Jurkat, Clone E6-1 (cell line): ENCODE data around the gene CALHM3. TPM values are rescaled to one million over a fixed set of nuclear protein-coding genes. Genes with fewer than 3 reads are reported as not detected.
"Not testable (repeated sequence)": the region's sequence is repeated elsewhere in the genome, so short reads cannot be mapped to it uniquely, and the experiment has no call there.

Source experiments
- DNase-seq: peaks from one replicate; pipeline ENCODE4 v3.0.0-alpha.2; 2011; ENCODE audit warnings: low read depth, low spot score
- H3K4me3 ChIP-seq: 2 replicates; pipeline ENCODE4 v1.5.1; 2011; ENCODE audit warnings: mild to moderate bottlenecking, low read length, control low read depth, moderate library complexity
- polyA plus RNA-seq: library from polyadenylated mRNA; unstranded; fragments of >200 nt; gene quantifications from one replicate; pipeline ENCODE4 v1.2.1, GENCODE V29; 2012; ENCODE audit warnings: missing spikeins; ENCODE audit not compliant: insufficient read length, insufficient read depth

The CALHM3 gene, protein sequence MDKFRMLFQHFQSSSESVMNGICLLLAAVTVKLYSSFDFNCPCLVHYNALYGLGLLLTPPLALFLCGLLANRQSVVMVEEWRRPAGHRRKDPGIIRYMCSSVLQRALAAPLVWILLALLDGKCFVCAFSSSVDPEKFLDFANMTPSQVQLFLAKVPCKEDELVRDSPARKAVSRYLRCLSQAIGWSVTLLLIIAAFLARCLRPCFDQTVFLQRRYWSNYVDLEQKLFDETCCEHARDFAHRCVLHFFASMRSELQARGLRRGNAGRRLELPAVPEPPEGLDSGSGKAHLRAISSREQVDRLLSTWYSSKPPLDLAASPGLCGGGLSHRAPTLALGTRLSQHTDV
- polyA plus RNA-seq = not detected

DNA sequence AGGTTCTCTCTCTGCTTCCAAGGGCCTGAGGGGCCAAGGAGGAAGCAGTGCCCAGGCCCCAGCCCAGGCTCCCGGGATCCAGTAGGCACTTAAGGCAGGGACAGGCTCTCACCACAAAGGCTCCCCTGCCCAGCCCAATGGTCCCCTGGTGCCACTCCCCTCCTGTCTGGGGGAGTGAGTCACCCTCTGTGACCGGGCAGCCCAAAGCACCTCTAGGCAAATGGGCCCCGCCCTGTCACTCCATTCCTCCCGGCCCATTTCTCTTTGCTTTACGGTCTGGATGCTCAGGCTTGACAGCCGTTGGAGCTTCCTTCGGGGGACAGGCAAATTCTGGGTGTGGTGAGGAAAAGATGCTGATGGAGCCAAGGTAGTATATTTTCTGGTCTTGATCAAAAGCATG is at the start of gene CALHM3:
Gene CALHM3, minus strand, starts transcription at position 106 of the 400 bp plus-strand sequence. CDS start 208 bp downstream, outside the sequence.
- no peak for DNase-seq
- no peak within 1 kb of the TSS for H3K4me3 ChIP-seq

DNA sequence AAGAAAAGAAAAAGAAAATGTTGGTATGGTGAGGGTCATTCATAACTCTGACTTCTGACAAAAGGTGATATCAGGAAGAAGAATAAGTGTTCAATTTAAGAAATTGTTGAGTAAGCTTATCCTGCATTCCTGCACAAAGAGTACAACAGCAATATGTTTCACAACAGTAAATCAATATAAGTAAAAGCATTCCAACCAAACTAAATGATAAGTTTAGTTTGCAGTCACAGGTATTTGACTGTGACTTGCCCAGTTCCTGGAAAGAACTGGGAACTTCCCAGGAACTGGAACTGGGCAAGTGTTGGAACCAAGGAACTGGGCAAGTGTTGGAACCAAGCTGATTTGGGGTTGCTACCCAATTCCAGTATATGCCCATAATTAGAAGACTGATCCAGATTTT is 49.5 kb upstream of the CALHM3 start:
- H3K4me3 ChIP-seq = no peak overlapping the region
- no peak for DNase-seq

DNA sequence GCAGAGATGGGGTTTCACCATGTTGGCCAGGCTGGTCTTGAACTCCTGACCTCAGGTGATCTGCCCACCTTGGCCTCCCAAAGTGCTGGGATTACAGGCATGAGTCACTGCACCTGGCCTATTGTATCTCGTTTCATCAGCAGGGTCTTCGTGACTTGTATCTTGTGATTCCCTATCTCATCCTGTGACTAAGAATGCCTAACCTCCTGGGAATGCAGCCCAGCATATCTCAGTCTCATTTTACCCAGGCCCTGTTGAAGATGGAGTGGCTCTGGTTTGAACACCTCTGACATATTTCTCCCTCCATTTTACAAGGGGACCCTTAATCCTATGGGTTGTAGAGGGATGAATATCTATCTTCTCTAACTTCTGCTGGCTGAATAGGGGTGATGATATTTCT is 48.4 kb upstream of the CALHM3 start:
- not testable (repeated sequence) for H3K4me3 ChIP-seq, DNase-seq

DNA sequence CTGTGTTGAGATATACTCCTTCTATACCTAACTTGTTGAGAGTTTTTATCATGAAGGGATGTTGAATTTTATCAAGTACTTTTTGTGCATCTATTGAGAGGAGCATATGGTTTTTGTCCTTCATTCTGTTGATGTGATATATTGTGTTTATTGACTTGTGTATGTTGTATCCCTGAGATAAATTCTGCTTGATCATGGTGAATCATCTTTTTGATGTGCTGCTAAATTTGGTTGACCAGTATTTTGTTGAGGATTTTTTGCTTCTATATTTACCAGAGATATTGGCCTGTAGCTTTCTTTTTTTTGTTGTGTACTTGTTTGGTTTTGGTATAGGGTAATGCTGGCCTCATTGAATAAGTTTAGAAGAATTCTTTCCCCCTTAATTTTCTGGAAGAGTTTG is 46.9 kb upstream of the CALHM3 start:
- no peak for DNase-seq
- H3K4me3 ChIP-seq = no peak overlapping the region

DNA sequence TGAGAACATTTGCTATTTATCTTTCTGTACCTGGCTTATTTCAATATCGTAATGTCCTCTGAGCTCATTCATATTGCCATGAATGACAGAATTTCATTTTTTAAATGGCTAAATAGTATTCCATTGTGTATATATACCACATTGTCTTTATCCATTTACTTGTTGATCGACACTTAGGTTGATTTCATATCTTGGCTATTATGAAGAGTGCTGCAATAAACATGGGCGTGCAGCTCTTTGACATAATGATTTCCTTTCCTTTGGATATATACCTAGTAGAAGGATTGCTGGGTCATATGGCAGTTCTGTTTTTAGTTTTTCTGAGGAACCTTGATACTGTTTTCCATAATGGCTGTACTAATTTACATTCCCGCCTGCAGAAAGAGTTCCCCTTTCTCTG is 44.6 kb upstream of the CALHM3 start:
- DNase-seq = no peak
- no peak overlapping the region for H3K4me3 ChIP-seq

DNA sequence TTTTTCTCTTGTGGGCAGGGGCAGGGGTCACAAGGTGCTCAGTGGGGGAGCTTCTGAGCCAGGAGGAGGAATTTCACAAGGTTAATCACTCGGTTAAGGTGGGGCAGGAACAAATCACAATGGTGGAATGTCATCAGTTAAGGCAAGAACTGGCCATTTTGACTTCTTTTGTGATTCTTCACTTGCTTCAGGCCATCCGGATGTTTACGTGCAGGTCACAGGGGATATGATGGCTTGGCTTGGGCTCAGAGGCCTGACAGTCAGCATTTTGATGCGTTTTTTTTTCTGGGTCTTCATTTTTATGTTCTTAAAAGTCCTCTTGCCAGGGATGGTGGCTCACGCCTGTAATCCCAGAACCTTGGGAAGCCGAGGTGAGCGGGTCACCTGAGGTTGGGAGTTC is 43.0 kb upstream of the CALHM3 start:
- H3K4me3 ChIP-seq, DNase-seq: not testable (repeated sequence)

DNA sequence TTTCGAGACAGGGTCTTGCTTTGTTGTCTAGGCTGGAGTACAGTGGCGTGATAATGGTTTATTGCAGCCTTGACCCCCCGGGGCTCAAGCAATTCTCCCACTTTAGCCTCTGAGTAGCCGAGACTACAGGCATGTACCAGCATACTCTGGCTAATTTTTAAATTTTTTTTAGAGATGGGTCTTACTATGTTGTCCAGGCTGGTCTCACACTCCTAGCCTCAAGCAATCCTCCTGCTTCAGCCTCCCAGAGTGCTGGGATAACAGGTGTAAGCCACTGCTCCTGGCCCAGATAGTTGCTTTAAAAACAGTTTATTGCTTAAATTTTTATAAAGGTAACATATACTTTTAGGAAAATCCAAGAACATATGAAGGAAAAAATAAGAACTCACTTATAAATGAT is 40.8 kb upstream of the CALHM3 start:
- H3K4me3 ChIP-seq = no peak overlapping the region
- DNase-seq = no peak

DNA sequence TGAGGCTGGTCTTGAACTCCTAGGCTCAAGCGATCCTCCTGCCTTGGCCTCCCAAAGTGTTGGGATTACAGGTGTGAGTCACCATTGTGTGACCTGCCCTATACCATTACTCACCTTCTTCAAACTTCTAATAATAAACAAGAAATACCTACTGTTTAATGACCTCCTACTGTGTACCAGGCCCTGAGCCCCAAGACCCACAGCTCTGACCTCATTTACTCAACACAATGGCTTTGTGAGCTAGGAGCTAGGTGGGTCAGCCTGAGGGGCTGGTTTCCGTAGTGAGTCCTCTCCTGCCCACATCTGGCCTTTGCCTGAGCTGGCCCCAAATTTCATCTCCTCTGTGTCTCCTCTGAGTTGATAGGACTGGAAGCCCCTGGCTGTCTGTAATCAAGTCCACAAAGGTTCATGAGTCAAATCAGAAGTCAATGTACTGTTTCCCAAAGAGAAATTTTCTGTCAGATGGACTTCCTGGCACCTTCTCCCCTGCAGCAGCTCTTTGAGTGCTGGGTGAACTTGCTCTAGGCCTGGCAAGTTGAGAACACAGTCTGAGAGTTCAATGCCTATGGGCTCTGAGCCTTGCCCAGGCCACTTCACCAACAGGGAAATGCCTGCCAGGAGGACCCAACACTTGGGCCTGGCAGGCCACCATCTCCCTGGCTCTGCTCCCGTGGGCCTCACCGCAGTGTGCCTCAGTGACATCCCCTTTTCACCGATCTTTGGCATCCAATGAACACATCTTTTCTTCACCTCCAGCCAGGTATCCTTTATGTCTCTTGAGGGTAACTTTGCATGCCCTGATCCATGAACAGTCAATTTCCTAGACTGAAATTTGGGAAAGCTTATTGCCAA is 38.4 kb upstream of the CALHM3 start:
- no peak for DNase-seq
- no peak overlapping the region for H3K4me3 ChIP-seq

DNA sequence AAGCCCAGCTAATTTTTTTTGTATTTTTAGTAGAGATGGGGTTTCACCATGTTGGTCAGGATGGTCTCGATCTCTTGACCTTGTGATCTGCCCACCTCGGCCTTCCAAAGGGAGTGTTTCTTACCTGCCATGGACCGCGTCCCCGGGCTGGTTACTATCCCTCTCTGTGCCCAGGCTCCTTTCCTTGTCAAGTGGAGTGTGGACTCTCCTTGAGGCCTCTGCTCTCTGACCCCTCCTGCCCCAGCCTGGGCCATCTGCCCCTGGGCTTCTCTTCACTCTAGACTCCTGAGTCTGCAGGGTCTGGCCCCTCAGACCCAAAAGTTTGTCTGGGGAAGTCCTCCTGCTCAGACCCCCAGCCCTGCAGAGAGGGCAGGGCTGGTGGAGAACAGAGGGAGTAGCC is 35.2 kb upstream of the CALHM3 start:
- H3K4me3 ChIP-seq = no peak overlapping the region
- DNase-seq = no peak

DNA sequence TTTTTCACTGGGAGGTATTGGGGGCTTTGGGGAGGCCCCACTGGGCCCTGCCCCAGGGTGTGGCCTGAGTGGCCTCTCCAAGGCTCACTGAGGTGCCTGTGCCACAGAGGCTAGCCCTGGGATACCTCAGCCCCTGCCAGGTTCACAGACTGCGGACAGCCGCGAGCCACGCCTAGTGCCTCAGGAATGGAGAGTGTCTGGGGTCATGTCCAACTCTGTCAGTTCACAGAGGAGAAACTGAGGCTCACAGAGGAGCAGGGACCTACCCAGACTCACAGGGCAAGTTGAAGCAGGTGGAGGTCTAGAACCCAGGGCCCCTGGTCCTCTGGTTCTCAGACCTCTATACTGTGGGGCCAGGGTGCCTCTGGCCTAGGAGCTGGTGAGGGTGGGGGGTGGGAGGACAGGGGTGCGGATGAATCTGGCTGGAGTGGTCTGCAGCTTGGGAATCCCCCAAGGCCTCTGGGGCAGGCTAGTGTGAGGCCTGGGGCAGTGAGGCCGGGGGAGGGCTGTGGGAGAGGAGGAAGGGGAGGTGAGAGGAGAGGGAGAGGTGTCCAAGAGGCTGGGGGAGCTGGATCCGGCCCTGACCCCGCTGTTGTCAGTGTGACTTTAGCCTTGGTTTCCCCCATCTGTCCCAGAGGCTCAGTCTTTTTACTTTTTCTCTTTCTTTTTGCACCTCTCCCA is 34.5 kb upstream of the CALHM3 start:
- H3K4me3 ChIP-seq = no peak overlapping the region
- no peak for DNase-seq

DNA sequence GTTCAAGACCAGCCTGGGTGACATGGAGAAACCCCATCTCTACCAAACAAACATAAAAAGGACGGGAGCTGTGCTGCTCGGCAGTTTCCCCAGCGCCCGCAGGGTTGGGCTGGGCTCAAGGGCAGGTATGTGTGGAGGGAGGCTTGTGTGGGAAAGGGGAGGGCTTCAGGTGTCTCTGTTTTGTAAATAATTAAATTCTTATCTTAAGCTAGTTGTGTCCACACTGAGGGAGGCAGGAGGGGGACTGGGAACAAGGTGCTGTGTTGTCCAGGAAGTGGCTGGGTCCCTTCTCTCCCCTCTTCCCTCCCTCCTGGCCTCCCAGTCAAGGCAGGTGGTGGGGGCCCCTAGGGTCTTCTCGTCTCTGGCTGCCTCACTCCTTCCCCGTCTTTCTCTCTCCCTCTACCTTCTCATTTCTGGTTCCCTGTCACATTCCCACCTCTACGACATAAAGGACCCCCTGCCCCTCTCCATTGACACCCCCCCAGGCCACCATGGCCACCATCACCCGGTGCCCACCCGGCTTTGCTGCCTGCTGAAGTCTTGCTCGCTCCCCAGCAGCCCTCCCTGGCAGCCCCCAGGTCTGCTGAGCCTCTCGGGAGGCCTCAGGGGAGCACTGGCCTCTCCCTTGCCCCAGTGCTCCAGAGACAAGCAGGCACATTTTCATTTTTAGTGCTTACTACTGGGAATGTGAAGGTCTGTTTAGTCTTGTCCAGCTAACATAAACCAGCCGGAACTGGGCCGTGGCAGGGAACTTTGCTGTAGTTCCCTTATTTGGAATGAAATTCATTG is 33.7 kb upstream of the CALHM3 start:
- no peak for DNase-seq
- H3K4me3 ChIP-seq = no peak overlapping the region

DNA sequence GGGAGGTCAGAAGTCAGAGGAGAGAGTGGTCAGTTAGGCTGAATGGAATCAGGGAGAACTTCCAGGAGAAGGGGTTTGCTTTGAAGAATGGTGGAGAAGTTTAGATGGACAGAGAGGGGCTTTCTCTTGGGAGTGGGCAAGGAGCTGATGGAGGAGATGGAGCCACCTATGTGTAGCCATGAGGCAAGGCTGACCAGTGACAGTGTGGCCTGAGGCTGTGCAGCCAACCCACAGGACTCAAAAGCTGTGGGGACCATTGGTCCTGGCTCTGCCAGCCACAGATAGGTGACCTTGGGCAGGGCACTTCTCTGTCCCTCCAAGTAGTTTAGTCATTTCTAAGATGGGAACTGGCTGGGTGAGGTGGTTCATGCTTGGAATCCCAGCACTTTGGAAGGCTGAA is 33.1 kb upstream of the CALHM3 start:
- no peak overlapping the region for H3K4me3 ChIP-seq
- DNase-seq = no peak

DNA sequence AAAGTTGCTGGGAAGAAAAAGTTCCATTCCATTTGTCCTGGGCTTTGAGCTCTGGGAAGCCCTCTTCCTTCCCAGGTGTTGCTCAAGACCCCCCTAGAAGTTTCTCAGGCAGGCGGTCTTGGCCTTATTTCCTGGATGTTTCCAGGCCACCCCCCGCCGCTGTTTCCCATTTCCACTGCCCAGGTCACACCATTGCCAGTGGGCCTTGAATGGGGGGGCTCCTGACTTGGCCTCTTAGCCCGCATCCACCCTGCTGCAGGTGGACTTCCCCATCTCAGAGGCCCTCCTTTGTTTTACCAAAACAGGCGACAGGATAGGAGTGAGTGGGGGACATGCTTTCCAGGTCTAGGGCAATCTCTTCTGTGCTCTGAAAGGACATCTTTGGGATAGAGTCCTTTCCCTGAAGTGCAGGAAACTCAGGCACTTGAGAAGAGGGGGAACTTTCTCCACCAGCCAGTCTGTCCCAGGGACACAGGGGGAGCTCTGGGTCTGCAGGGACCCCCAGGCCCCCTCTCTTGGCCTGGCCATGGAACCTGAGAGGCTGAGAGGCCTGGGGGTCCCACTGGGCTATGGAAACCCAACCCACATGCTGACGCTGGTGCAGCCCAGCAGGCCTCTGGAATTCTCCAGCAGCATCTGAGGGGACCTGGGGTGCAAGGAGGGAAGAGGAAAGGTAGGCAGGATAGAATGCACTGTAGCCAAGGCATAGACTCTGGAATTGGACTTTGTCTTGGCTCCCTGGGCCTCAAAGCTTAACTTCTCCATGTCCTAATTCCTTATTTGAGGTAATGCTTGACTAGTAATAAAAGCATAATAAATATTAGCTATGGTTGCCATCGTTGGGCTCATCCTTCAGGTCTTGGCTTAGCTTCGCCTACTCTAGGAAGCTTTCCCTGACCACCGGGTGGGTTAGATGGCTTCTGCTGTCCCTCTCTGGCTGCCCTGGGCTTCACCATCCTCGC is 32.0 kb upstream of the CALHM3 start:
- DNase-seq = no peak
- H3K4me3 ChIP-seq = no peak overlapping the region

DNA sequence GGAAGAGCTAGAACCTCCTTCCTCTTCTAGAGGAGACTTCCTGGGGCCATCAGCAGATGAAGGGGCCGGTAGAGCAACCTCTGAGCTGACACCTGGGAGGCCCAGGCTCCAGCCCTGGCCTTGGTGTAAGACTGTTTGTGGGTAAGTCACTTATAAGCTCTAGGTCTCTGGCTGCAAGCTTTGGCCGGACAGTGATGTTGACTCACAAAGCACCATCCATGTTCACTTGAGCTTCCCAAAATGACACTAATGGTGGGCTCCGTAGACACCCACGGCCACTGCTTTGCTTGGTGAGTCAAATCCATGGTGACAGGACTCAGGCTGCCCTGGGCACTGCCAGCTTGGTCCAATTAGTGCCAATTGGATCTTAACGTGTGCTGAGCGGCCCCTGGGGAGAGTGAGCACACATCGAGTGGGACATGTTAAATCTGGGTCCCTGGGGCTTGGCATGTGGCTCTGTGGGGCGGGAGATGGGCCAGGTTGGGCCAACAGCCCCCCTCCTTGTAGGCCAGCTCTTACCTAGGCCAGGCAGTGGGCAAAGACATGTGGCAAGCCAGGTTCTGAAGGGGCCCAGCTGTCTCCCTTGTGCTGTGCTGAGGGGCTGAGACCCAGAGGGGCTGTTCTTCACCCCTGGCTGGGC is 31.1 kb upstream of the CALHM3 start:
- H3K4me3 ChIP-seq = no peak overlapping the region
- no peak for DNase-seq

DNA sequence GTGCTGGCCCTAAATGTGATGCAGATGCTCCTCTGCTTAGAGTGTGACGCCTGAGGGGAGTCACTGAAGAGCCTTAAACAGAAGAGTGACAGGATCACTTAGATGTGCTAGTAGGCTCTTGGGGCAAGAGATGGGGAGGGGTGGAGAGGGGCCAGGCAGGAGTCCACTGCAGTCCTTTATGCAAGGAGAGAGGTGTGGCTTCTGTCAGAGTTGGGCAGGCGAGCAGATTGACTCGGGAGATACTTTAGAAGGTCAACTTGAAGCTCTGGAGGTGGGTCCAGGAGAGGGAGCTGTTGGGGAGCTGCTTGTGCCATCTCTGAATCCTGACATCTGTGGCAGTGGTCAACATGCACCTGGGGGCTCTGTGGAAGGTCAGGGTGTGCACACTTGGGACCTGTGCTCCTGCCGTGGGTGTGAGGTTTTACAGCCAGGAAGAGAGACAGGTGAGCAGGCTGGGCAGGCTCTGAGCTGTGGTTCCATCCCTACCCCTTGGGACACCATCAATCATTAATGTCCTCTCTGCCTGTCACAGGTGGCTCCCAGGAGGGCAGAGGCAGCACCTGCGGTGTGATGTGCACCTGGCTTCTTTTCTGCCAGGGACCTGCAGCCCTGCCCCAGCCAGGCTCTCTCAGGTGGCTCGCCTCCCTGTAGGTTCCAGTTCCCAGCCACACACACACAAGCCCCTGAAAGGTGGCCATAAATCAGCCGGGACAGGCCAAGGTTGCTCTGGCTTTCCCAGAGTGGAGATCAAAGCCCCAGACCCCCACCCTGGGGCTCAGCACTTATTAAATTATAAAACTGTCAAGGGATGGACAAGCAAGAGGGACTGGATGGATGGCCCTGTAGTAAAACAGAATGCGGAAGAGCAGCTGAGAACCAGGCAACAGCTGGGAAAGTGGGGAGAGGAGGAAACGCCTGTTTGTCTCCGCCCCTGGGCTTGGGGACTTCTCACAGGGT is 28.5 kb upstream of the CALHM3 start:
- DNase-seq = no peak
- no peak overlapping the region for H3K4me3 ChIP-seq

DNA sequence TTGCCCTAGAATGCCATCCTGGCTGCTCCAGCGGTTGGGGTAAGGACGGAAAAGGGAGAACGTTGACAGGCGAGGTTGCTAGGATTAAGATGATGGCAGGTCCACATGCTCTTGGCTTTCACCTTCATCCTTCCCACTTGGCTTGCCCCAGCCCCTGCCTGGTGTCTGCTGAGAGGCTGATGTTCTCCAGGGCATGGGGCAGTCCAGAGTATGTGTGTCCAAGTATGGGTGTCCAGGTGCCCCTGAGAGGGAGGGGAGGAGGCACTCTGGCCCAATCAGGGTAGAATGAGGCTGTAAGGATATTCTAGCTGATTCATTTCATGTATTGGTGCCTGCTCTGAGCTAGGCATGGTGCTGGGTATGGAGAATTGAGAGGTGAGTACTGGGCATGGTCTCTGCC is 27.0 kb upstream of the CALHM3 start:
- no peak overlapping the region for H3K4me3 ChIP-seq
- DNase-seq = no peak
